SK-N-SH treated with all-trans-retinoic acid at 6 μM for 48 hours (cell line): ENCODE results near the gene RBM33.

Source experiments
- ATAC-seq: fragments of 200-7000 bp; cut with Tn5 transposase; 3 replicates; pipeline ENCODE4 v1.9.1; 2020; ENCODE audit warnings: mild to moderate bottlenecking, moderate library complexity
- ARNTL ChIP-seq: fragments of 450-650 bp; formaldehyde crosslinking; IDR thresholded peaks from 2 replicates; pipeline ENCODE4 v1.5.0; 2020; ENCODE audit warnings: low read depth, mild to moderate bottlenecking, moderate library complexity, borderline replicate concordance
- BACH2 ChIP-seq: fragments of 250-450 bp; sonication (Bioruptor Pico); IDR thresholded peaks from 2 replicates; pipeline ENCODE4 v1.9.0; 2021; ENCODE audit warnings: mild to moderate bottlenecking, borderline replicate concordance
- CREB5 ChIP-seq: fragments of 250-450 bp; sonication (Bioruptor Pico); IDR thresholded peaks from 2 replicates; pipeline ENCODE4 v1.5.1; 2020; ENCODE audit warnings: low read depth, mild to moderate bottlenecking, moderate library complexity
- CSDC2 ChIP-seq: fragments of 250-450 bp; sonication (Bioruptor Pico); IDR thresholded peaks from 2 replicates; pipeline ENCODE4 v1.5.0; 2020; ENCODE audit warnings: mild to moderate bottlenecking, moderate library complexity
- CSRNP3 ChIP-seq: fragments of 250-450 bp; sonication (Bioruptor Pico); IDR thresholded peaks from 2 replicates; pipeline ENCODE4 v1.5.1; 2021; ENCODE audit warnings: mild to moderate bottlenecking, moderate library complexity
- ESRRG ChIP-seq: fragments of 250-450 bp; sonication (Bioruptor Pico); IDR thresholded peaks from 2 replicates; pipeline ENCODE4 v1.6.1; 2021; ENCODE audit warnings: mild to moderate bottlenecking
- GLIS3 ChIP-seq: fragments of 250-450 bp; sonication (Bioruptor Pico); IDR thresholded peaks from 2 replicates; pipeline ENCODE4 v1.5.0; 2020; ENCODE audit warnings: mild to moderate bottlenecking, moderate library complexity
- ISL1 ChIP-seq: fragments of 250-450 bp; sonication (Bioruptor Pico); IDR thresholded peaks from 2 replicates; pipeline ENCODE4 v2.1.2; 2022; ENCODE audit warnings: mild to moderate bottlenecking, moderate library complexity
- OSR1 ChIP-seq: fragments of 250-450 bp; sonication (Bioruptor Pico); IDR thresholded peaks from 2 replicates; pipeline ENCODE4 v1.8.0; 2022; ENCODE audit warnings: moderate library complexity, mild to moderate bottlenecking, inconsistent platforms
- PPARA ChIP-seq: fragments of 250-450 bp; sonication (Bioruptor Pico); IDR thresholded peaks from 2 replicates; pipeline ENCODE4 v1.5.0; 2020; ENCODE audit warnings: mild to moderate bottlenecking, borderline replicate concordance
- RARB ChIP-seq: fragments of 250-450 bp; sonication (Bioruptor Pico); IDR thresholded peaks from 2 replicates; pipeline ENCODE4 v1.8.0; 2021; ENCODE audit warnings: mild to moderate bottlenecking, moderate library complexity
- SNAI2 ChIP-seq: fragments of 250-450 bp; sonication (Bioruptor Pico); IDR thresholded peaks from 2 replicates; pipeline ENCODE4 v1.5.0; 2020; ENCODE audit warnings: mild to moderate bottlenecking, moderate library complexity
- TCF4 ChIP-seq: fragments of 250-450 bp; sonication (Bioruptor Pico); IDR thresholded peaks from 2 replicates; pipeline ENCODE4 v1.8.0; 2021; ENCODE audit warnings: mild to moderate bottlenecking, moderate library complexity, borderline replicate concordance
- TSHZ2 ChIP-seq: fragments of 250-450 bp; sonication (Bioruptor Pico); IDR thresholded peaks from 2 replicates; pipeline ENCODE4 v1.5.0; 2020; ENCODE audit warnings: mild to moderate bottlenecking, moderate library complexity
- ZC3H10 ChIP-seq: fragments of 250-450 bp; sonication (Bioruptor Pico); IDR thresholded peaks from 2 replicates; pipeline ENCODE4 v1.5.1; 2021; ENCODE audit warnings: mild to moderate bottlenecking, moderate library complexity
- ZFP3 ChIP-seq: fragments of 250-450 bp; sonication (Bioruptor Pico); IDR thresholded peaks from 2 replicates; pipeline ENCODE4 v1.5.0; 2020; ENCODE audit warnings: mild to moderate bottlenecking, moderate library complexity
- ZFP30 ChIP-seq: fragments of 450-650 bp; formaldehyde crosslinking; IDR thresholded peaks from 2 replicates; pipeline ENCODE4 v1.5.0; 2022; ENCODE audit warnings: mild to moderate bottlenecking, moderate library complexity
- ZNF565 ChIP-seq: fragments of 450-650 bp; formaldehyde crosslinking; conservative IDR thresholded peaks from 2 replicates; pipeline ENCODE4 v1.5.0; 2020; ENCODE audit warnings: low read depth, mild to moderate bottlenecking, moderate library complexity
- ZNF70 ChIP-seq: fragments of 450-650 bp; formaldehyde crosslinking; IDR thresholded peaks from 2 replicates; pipeline ENCODE4 v1.5.0; 2020; ENCODE audit warnings: mild to moderate bottlenecking, moderate library complexity
- ZNF8 ChIP-seq: fragments of 450-650 bp; formaldehyde crosslinking; IDR thresholded peaks from 2 replicates; pipeline ENCODE4 v1.5.0; 2020; ENCODE audit warnings: mild to moderate bottlenecking, moderate library complexity
- TF ChIP-seq, protein P1 (sequence below): fragments of 250-450 bp; sonication (Bioruptor Pico); IDR thresholded peaks from 2 replicates; pipeline ENCODE4 v1.8.0; 2020; ENCODE audit warnings: mild to moderate bottlenecking, moderate library complexity, borderline replicate concordance

The RBM33 gene

DNA sequence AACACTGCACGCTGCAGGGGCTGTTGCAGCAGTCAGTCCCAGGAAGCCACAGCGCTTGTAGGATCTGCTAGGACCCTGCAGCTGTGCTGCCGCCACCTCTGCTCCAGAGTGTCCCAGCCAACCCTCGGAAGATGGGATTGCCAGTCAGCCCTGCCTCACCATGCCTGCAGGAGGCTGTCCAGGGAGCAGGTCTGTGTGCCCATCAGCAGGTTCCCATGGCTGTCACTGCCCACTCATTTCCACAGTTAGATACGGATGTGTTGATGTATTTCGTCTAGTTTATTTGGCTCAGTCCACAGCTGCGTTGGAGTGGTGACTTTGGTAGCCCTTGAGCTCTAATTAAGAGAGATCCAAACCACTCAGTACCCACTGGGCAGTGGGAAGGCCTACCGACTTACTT lies 132.1 kb downstream of the RBM33 start:
- ATAC-seq = no peak
- TF ChIP-seq CREB5 (CRISPR knock-in tag) (no peak), ZNF70 (CRISPR knock-in tag) (no peak), CSRNP3 (CRISPR knock-in tag) (no peak), ISL1 (CRISPR knock-in tag) (no peak), BACH2 (CRISPR knock-in tag) (no peak), ESRRG (CRISPR knock-in tag) (no peak), ZFP30 (no peak), TCF4 (CRISPR knock-in tag) (no peak)

DNA sequence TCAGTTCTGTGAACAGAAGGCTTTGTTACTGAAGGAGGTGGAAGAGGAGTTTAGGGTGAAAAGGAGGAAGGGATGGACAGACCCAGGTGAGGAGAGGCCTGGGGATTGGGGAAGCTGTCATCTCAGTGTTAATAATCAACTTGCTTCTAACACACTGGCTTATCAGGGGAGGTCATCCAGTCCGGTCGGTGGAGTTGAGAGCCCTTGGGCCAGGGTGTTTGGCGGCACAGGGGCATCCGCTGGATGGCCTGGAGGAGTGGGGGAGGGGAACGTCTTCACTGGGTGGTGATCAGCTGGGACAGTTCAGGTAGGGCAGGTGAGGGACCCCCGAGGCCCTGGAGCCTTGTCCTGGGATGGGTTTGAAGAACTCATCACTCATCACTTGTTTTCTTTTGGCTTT lies 133.9 kb downstream of the RBM33 start:
- no peak for ATAC-seq

DNA sequence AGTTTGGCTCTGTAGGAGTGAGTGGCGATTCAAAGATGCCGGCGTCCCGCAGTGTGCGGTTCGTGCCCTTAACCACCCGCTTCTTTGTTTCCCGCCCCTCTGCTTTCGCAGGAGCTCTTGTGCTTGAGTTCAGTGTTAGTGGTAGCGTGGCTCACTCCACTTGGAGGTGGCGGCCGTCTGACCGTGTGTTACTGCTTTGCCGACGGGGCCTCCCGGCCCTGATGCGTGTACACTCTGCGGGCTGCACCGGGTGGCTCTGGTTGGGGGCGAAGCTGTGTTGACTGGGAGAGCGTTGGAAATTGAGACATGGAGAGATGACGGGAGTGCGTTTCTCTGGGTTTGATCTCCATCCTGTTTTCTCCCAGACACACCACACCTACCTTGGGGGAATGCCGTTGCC lies 136.4 kb downstream of the RBM33 start:
- no peak for ATAC-seq
- TF ChIP-seq TSHZ2 (CRISPR knock-in tag) (no peak), BACH2 (CRISPR knock-in tag) (no peak), ZFP3 (CRISPR knock-in tag) (no peak), ZNF565 (CRISPR knock-in tag) (no peak), ZFP30 (no peak), RARB (CRISPR knock-in tag) (no peak), ESRRG (CRISPR knock-in tag) (no peak), TCF4 (CRISPR knock-in tag) (no peak), CREB5 (CRISPR knock-in tag) (no peak), GLIS3 (no peak), CSDC2 (CRISPR knock-in tag) (no peak), ISL1 (CRISPR knock-in tag) (no peak), PPARA (CRISPR knock-in tag) (no peak), ZC3H10 (CRISPR knock-in tag) (no peak), ZNF70 (CRISPR knock-in tag) (no peak), OSR1 (CRISPR knock-in tag) (no peak), SNAI2 (CRISPR knock-in tag) (no peak), CSRNP3 (CRISPR knock-in tag) (no peak)
- TF ChIP-seq, protein P1, sequence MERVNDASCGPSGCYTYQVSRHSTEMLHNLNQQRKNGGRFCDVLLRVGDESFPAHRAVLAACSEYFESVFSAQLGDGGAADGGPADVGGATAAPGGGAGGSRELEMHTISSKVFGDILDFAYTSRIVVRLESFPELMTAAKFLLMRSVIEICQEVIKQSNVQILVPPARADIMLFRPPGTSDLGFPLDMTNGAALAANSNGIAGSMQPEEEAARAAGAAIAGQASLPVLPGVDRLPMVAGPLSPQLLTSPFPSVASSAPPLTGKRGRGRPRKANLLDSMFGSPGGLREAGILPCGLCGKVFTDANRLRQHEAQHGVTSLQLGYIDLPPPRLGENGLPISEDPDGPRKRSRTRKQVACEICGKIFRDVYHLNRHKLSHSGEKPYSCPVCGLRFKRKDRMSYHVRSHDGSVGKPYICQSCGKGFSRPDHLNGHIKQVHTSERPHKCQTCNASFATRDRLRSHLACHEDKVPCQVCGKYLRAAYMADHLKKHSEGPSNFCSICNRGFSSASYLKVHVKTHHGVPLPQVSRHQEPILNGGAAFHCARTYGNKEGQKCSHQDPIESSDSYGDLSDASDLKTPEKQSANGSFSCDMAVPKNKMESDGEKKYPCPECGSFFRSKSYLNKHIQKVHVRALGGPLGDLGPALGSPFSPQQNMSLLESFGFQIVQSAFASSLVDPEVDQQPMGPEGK = no peak

More for the DNA sequence above, 133.9 kb downstream of the RBM33 start:
- TF ChIP-seq TCF4 (CRISPR knock-in tag) (no peak), BACH2 (CRISPR knock-in tag) (no peak), ZNF8 (CRISPR knock-in tag) (no peak), RARB (CRISPR knock-in tag) (no peak), ARNTL (CRISPR knock-in tag) (no peak), OSR1 (CRISPR knock-in tag) (no peak)
- TF ChIP-seq, protein P1 = no peak
